Ovary (tissue), 3 donors: ENCODE measurements around the gene ELP2.

ENCODE experiments used
- POLR2A ChIP-seq: fragments of 450-650 bp; IDR thresholded peaks from one replicate; pipeline ENCODE4 v1.6.1; 2017; ENCODE audit warnings: antibody characterized with exemption, mild to moderate bottlenecking, moderate library complexity
- TF ChIP-seq, protein P1 (sequence below), 3 donors: fragments of 450-650 bp in 2 of 3; fragments of 200-600 bp in 1 of 3; IDR thresholded peaks; one replicate each; pipeline versions ENCODE4 v1.5.1 to v1.8.0; 2016 to 2022; ENCODE audit warnings: antibody characterized with exemption in 3 of 3, mild to moderate bottlenecking in 1 of 3
- donor health status: DM: no; HTN: no; CAD: no.

DNA sequence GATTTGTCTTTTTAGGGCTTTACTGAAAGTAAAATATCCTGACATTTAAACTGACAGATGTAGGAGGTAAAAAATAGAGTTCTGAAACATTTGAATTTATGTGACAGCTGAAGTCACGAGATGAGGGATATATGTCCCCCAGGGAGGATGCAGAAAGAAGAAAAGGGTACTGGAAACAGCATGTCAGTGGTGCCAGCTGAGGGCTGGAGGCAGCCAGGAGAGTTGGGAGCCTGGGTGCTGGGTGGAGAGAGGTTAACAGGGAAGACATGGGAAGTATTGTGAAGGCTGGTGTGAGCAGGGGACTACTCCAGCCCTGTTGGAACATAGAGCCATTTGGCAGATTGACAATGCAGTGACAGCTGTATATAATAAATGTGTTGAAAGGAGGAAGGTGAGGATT lies 45.8 kb downstream of the ELP2 start:
- TF ChIP-seq, protein P1, sequence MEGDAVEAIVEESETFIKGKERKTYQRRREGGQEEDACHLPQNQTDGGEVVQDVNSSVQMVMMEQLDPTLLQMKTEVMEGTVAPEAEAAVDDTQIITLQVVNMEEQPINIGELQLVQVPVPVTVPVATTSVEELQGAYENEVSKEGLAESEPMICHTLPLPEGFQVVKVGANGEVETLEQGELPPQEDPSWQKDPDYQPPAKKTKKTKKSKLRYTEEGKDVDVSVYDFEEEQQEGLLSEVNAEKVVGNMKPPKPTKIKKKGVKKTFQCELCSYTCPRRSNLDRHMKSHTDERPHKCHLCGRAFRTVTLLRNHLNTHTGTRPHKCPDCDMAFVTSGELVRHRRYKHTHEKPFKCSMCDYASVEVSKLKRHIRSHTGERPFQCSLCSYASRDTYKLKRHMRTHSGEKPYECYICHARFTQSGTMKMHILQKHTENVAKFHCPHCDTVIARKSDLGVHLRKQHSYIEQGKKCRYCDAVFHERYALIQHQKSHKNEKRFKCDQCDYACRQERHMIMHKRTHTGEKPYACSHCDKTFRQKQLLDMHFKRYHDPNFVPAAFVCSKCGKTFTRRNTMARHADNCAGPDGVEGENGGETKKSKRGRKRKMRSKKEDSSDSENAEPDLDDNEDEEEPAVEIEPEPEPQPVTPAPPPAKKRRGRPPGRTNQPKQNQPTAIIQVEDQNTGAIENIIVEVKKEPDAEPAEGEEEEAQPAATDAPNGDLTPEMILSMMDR (IDR thresholded peaks at IDR 0.05): no peak
- no peak for TF ChIP-seq POLR2A
